Measurements from ENCODE around the gene CCDC12.

Gene CCDC12

DNA sequence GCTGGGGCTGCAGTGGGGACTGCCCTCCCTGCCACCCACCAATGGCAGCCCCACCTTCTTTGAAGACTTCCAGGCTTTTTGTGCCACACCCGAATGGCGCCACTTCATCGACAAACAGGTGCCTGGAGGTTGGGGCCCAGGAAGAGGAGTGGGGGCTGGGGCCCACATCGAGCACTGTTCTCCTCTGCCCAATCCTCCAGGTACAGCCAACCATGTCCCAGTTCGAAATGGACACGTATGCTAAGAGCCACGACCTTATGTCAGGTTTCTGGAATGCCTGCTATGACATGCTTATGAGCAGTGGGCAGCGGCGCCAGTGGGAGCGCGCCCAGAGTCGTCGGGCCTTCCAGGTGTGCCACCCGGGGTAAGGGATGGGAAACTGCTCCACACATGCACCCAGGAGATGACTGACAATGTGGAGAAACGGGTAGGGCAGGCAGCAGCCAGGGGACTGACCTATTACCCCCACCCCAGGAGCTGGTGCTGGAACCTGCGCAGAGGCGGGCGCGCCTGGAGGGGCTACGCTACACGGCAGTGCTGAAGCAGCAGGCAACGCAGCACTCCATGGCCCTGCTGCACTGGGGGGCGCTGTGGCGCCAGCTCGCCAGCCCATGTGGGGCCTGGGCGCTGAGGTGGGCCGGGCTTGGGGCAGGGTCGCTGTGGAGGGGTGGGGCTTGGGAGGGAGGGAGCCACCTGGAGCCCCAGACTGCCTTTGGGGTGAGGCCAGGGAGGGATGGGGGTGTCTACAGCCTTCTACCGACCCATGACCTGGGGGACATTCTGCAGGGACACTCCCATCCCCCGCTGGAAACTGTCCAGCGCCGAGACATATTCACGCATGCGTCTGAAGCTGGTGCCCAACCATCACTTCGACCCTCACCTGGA lies 25.9 kb upstream of the CCDC12 start:
- no peak for DNase-seq (ENCODE audit: low spot score)
- no peak for TF ChIP-seq CTCF (IDR thresholded peaks at IDR 0.05; ENCODE audit: extremely low read depth, missing control alignments)

DNA sequence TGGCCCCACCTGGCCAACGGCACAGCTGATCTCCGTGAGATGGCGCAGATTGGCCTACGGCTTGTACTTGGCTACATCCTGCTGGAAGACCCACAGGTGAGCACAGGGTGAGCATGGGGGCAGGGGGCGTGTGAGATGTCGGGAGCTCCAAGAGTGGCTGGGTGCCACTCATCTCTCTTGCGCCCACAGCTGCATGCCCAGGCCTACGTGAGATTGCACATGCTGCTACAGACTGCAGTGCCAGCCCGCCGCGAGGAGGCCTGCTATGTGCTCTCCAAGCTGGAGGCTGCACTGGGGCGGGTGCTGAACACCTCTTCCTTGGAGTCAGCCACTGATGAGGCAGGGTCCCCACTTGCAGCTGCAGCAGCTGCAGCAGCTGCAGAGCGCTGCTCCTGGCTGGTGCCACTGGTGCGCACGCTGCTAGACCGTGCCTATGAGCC lies 25.2 kb upstream of the CCDC12 start:
- TF ChIP-seq CTCF (IDR thresholded peaks at IDR 0.05; ENCODE audit: extremely low read depth, missing control alignments): no peak
- no peak for DNase-seq (ENCODE audit: low spot score)

DNA sequence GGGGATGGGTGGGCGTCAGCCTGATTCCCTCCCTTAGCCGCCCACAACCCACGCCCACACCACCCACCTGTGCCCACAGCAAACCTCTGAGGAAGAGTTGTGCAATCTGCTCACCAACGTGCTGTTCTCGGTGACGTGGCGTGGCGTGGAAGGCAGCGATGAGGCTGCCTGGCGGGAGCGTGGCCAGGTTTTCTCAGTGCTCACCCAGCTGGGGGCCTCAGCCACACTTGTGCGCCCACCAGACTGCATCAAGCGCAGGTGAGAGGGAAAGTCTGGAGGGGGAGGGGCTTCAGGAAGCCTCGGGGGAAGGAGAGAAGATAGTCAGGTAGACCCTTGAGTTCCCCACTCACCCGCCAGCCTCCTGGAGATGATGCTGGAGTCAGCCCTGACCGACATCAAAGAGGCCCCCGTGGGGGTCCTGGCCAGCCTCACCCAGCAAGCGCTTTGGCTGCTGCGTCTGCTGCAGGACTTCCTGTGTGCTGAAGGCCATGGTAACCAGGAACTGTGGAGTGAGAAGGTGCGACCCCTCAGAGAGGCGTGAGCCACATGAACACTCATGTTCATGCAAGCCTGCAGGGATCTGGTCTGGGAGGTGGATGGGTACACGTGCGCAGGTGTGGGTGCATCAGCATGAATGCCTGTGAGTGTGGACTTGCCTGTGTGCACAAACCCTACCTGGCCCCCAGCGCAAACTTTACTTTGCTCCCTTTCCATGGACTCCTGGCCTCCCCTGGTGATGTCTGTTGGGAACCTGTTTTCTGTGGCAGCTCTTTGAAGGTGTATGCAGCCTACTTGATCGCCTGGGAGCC lies 24.6 kb upstream of the CCDC12 start:
- no peak for DNase-seq (ENCODE audit: low spot score)
- TF ChIP-seq CTCF (IDR thresholded peaks at IDR 0.05; ENCODE audit: extremely low read depth, missing control alignments): no peak

GRCh38 chr3:47000198-47000815 lies 23.8 kb upstream of the CCDC12 start:
- no peak for TF ChIP-seq CTCF (IDR thresholded peaks at IDR 0.05; ENCODE audit: extremely low read depth, missing control alignments)
- no peak for DNase-seq (ENCODE audit: low spot score)

DNA sequence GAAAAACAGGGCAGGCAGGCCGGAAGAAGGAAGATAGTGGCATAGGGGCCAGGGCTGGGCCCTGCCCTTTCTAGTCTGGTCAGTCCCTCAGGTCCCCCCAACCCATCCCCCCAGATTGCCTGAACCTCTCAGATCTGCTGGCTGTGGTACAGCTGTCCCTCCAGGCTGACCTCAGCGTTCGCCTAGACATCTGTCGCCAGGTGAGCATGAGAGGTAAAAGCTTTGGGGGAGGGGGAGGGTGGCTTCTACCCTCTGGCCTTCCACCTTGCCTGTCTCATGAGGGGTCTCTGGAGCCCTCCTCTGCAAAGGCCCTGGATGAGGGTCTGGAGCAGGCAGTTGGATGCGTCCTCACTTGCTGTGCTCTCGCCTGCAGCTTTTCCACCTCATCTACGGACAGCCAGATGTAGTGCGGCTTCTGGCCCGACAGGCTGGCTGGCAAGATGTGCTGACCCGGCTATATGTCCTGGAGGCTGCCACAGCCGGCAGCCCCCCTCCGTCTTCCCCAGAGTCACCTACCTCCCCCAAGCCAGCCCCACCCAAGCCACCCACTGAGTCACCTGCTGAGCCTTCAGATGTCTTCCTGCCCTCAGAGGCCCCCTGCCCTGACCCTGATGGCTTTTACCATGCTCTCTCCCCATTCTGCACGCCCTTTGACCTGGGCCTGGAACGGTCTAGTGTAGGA lies 23.1 kb upstream of the CCDC12 start:
- no peak for DNase-seq (ENCODE audit: low spot score)
- TF ChIP-seq CTCF (IDR thresholded peaks at IDR 0.05; ENCODE audit: extremely low read depth, missing control alignments): no peak

- TF ChIP-seq CTCF (IDR thresholded peaks at IDR 0.05; ENCODE audit: extremely low read depth, missing control alignments): no peak
Observed at GRCh38 chr3:46998852-46999515, 22.4 kb upstream of the CCDC12 start.

More at GRCh38 chr3:46998852-46999515, 22.4 kb upstream of the CCDC12 start:
- DNase-seq (ENCODE audit: low spot score): no peak

Measured in GM20000 (cell line).